GM19438 (cell line): ENCODE results near the gene PKDCC.
"Not testable (repeated sequence)": the region's sequence is repeated elsewhere in the genome, so short reads cannot be mapped to it uniquely, and the experiment has no call there.

ENCODE experiments used
- ATAC-seq: cut with Tn5 transposase; IDR thresholded peaks from one replicate; pipeline ENCODE4 v1.9.1; 2021; ENCODE audit warnings: low read depth; ENCODE audit not compliant: unreplicated experiment

Gene PKDCC

DNA sequence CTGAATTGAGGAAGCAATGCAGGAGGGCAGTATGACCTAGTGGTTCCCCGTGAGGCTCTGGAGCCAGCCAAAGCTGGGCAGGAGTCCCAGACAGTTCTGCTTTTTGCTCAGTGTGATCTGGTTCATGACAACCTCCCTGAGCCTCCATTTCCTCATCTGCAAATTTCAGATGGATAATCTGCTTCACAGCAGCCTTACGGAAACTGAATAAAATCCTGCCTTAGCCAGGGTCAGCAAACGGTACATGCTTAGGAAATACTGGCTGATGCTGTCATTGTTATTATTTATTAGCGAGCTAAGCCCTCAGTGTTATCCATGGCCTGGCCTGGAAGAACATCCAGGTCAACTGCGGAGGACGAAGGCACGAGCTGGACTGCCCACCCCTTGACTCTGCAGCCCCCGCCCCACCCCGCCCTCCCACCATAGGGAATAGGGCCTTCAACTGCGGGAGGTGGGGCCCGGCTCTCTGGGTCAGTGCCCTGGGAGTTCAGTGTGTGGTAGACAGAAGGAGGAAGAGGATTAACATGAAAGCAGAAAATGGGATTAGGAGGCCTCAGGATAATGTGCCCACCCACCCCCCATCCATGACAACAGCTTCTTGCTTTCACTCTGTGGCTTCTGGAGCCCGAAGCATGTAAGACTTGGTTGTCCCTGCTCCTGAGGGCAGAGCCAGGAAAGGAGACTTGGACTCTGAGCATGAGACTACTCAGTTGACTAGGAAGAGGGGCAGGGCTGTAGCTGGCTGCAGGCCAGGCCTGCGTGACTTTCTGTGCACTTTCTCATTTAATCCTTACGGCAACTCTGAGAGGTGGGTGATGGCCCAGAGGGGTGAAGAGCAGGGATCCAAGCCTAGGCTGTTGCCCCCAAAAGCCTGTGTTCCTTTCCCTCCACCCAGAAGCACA, 13.1 kb downstream of the PKDCC start:
- no peak for ATAC-seq

DNA sequence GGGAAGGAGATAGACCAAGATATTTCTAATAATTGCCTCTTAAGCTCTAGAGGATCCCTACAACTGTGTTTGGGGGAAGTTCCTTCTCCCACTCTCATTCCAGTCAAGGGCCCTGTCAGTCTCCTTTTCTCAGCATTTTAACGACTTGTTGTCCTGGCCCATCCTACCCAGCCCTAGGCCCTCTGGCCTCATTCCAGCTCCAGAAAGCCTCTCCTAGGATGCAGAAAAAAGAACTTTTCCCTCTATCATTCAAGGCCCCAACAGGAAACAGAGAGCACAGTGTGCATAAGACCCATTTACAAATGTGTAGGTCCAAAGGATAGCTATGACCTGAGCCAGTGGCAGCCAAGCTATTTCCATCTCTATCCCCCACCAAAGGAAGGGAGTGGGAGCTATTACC, 14.0 kb downstream of the PKDCC start:
- ATAC-seq: no peak

DNA sequence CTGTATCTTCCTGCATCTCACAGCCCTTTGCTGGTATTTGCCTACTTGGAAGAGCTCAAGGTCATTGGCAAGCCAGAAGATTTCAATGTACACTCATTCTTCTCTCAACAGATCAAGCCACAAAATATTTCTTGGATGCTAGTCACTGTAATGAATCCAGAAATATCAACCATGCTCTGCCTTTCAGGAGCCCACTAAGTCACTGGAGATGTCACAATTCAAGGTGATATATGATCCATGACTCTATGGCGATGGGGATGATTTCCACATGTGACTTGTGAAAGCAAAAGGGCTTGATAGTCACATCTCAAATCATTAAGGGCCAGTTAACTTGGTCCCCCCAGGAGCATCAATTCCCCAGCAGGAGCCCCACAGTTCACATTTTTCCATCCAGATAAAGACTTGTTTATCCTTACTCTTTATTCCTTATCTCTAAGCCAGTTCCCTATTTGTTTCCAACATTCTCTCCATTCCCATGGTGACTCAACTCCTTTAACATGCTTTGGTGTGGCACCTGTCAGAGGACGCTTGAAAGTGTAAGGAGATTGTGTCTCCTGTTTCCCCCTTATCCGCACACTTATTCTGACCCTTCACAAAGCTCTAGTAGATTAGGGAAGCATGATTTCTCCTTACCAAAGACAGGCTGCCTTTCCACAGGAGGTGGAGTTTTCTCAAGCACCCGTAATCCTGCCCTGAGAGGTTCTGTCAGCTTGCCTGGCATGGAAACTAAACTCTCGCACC, 15.8 kb downstream of the PKDCC start:
- no peak for ATAC-seq

- no peak for ATAC-seq
Measured at GRCh38 chr2:42064417-42064942, 16.7 kb downstream of the PKDCC start.

DNA sequence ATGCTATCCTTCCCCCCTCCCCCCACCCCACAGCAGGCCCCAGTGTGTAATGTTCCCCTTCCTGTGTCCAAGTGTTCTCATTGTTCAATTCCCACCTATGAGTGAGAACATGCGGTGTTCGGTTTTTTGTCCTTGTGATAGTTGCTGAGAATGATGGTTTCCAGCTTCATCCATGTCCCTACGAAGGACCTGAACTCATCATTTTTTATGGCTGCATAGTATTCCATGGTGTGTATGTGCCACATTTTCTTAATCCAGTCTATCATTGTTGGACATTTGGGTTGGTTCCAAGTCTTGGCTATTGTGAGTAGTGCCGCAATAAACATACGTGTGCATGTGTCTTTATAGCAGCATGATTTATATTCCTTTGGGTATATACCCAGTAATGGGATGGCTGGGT, 17.9 kb downstream of the PKDCC start:
- not testable (repeated sequence) for ATAC-seq

- not testable (repeated sequence) for ATAC-seq
Measured at GRCh38 chr2:42067001-42067400, 19.2 kb downstream of the PKDCC start.

- ATAC-seq: no peak
Measured at GRCh38 chr2:42067521-42067920, 19.7 kb downstream of the PKDCC start.

GRCh38 chr2:42068571-42069178, 20.9 kb downstream of the PKDCC start:
- ATAC-seq: no peak

DNA sequence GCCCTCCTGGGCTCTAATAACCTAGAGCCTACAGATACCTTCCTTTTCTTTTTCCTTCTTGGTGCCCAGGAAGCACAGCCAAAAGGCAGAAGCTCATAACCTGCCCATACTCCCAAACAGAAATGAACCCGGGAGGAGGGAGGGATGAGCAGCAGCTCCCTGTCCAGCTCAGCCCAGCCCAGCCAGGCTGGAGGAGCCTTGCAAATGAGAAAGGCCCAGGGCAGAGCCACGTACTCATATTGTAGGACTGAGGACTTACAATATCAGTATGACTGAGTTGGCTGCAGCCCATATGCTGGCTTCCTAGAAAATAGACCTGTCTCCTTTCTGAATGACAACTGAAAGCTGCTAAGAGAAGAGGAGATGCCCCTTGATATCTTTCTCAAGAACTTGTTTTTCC, 21.7 kb downstream of the PKDCC start:
- ATAC-seq: no peak

GRCh38 chr2:42071791-42072190, 24.0 kb downstream of the PKDCC start:
- ATAC-seq: no peak

GRCh38 chr2:42072349-42073118, 24.7 kb downstream of the PKDCC start:
- ATAC-seq: no peak

DNA sequence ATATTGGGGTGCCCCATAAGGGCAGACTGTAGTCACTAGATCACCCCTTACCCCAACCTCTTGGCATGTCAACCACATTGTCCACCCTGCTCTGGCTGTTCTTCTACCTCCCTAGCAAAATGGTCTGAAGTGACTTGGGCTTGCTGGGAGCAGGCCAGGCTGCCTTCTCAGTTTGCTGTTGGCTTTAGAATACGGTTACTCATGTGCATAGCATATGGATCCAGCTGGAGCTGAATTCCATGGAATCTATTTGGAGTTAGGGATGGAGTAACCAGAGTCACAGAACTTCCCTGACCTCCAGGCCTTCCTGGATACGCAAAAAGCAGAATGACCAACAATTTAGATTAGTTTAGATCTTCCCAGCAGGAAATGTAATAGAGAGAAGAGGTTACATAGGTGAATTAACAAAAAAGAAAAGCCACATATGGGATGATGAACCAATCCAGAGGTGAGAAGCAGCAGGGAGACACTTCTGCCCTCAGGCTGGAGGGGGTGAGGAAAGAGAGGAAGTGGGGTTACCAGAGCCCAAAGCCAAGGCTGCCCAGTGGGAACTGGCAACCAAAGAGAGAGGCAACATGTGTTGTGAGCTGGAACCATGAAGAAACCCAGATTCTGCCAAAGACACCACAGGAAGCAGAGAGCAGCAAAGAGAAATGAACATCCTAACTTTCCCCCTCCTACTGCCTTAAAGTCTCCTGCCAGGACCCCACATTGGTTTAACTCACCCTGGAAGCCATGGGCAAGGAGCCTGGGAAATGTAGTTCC, 26.1 kb downstream of the PKDCC start:
- ATAC-seq: no peak

DNA sequence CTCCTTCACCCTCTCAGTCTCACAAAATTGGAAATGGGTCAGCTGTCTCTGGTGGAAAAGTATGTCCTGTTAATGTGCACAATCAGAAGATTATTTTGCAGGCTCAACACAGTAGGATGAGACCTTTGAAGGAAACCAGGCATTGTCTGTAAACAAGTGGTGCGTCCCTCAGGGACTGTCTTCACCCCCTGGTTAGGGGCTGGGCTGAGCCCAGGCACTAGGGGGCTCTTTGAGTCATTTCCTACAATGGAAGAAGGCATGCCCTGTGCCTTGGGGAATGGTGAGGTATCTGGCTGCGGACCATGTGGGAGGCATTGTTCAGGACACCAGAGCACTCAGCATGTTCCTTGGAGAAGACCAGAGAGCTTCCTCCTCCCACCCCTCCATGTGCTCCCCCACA, 26.8 kb downstream of the PKDCC start:
- ATAC-seq: no peak

DNA sequence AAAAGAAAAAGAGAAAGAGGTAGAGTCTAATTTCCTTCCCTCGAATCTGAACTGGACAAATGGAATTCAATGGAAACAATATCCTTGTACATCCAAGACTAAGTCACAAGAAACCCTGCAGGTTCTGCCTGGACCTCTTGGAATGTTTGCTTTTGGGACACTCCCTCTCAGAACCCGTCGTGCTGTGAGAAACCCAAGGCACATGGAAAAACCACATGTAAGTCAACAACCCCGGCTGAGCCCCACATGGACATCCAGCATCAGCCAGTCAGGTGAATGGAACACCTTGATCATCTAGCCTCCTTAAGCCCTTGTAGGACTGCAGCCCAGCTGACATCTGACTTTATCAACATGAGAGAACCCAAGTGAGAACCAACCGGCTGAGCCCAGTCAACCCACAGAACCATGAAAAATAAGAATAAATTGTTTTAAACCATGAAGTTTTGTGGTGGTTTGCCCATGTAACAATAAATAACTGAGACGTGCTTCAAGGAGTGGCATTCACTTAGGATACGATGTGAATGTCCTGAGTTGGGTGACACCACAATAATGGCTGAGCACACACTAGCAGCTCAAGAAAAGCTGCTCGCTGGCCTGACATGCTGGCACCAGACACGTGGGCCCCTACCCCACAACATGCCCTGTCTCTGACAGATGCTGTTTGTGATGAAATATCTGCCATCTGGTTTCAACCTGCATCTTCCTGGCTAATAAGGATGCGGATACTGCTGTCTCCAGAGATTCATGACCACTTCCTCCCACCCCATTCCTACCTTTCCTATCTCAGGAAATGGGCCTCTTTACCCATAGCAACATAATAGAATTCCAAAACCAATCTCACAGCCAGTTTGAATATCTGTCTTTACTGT, 28.8 kb downstream of the PKDCC start:
- no peak for ATAC-seq

- ATAC-seq: no peak
Measured at GRCh38 chr2:42077343-42077742, 29.5 kb downstream of the PKDCC start.

DNA sequence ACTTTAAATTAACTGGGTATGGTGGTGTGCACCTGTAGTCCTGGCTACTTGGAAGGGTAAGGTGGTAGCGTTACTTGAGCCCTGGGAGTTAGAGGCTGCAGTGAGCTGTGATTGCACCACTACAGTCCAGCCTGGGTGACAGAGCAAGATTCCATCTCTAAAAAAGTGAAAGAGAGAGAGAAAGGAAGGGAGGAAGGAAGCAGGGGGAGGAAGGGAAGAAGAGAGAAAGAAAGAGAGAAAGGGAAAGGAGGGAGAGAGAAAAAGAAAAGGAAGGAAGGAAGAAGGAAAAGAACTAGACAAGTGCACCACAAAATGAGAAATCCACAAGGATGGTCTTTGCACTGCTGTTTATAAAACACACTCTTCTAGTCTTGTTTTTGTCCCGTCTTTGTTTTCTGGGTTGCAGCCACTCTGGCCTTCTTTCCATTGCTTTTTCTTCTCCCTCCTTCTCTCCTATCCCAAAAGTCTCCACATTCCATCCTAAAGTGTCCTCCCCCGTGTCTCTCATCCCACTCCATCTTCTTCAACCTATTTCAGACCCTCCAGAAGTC, 32.0 kb downstream of the PKDCC start:
- no peak for ATAC-seq

GRCh38 chr2:42081151-42081550, 33.3 kb downstream of the PKDCC start:
- ATAC-seq: not testable (repeated sequence)

- ATAC-seq: no peak
Measured at GRCh38 chr2:42082016-42082415, 34.2 kb downstream of the PKDCC start.
